PC-3 (cell line): ENCODE measurements around the gene SEC22A. TPM values are rescaled to one million over a fixed set of nuclear protein-coding genes. Genes with fewer than 3 reads are reported as not detected.

ENCODE experiments used
- ATAC-seq: fragments of 200-7000 bp; cut with Tn5 transposase; 2 replicates; pipeline ENCODE4 v1.9.1; 2020; ENCODE audit warnings: mild to moderate bottlenecking, moderate library complexity
- BruUV-seq: library from RNA; stranded (reverse); fragments of 400-500 nt; replicated peaks from 2 replicates; lab custom pipeline; 2021; lab: Mats Ljungman, UMichigan
- CTCF ChIA-PET: fragments of 300-600 bp; sonication (Branson Sonifier 250); formaldehyde crosslinking; loops from one replicate; lab custom pipeline; 2022; ENCODE audit warnings: antibody characterized with exemption; lab: Charles Lee
- POLR2A ChIA-PET: fragments of 300-600 bp; sonication (Branson Sonifier 250); formaldehyde crosslinking; loops from one replicate; lab custom pipeline; 2022; ENCODE audit warnings: antibody characterized with exemption; ENCODE audit not compliant: unreplicated experiment; lab: Charles Lee
- DNase-seq: peaks from one replicate; pipeline ENCODE4 v3.0.0-alpha.2; 2015
- H2AFZ ChIP-seq: fragments of 300-600 bp; sonication (generic); 2 replicates; pipeline ENCODE4 v1.6.0; 2016; ENCODE audit warnings: antibody characterized with exemption, low read length
- H3F3A ChIP-seq: fragments of 300-600 bp; sonication (generic); one replicate; pipeline ENCODE4 v1.6.0; 2017; ENCODE audit warnings: antibody characterized with exemption, low read length, control low read depth, mild to moderate bottlenecking; ENCODE audit not compliant: unreplicated experiment
- H3K27ac ChIP-seq: fragments of 300-600 bp; sonication (generic); 2 replicates; pipeline ENCODE4 v1.5.1; 2016; ENCODE audit warnings: mild to moderate bottlenecking, low read length
- H3K27me3 ChIP-seq: fragments of 300-600 bp; sonication (generic); 2 replicates; pipeline ENCODE4 v1.6.1; 2016; ENCODE audit warnings: low read length, mixed read lengths
- H3K36me3 ChIP-seq: fragments of 300-600 bp; sonication (generic); 2 replicates; pipeline ENCODE4 v1.6.1; 2016; ENCODE audit warnings: low read depth, mixed run types, low read length, mixed read lengths
- H3K4me1 ChIP-seq: fragments of 300-600 bp; sonication (generic); 2 replicates; pipeline ENCODE4 v1.5.1; 2016; ENCODE audit warnings: low read length; ENCODE audit not compliant: insufficient read depth
- H3K4me2 ChIP-seq: fragments of 300-600 bp; sonication (generic); 2 replicates; pipeline ENCODE4 v1.6.0; 2016; ENCODE audit warnings: low read length
- H3K4me3 ChIP-seq: fragments of 300-600 bp; sonication (generic); 2 replicates; pipeline ENCODE4 v1.5.1; 2016; ENCODE audit warnings: mild to moderate bottlenecking, low read length, mixed read lengths
- H3K79me2 ChIP-seq: fragments of 300-600 bp; sonication (generic); 2 replicates; pipeline ENCODE4 v1.6.1; 2017; ENCODE audit warnings: low read length, mixed read lengths
- H3K9ac ChIP-seq: fragments of 300-600 bp; sonication (generic); 2 replicates; pipeline ENCODE4 v1.6.0; 2016; ENCODE audit warnings: mild to moderate bottlenecking, low read length
- H3K9me2 ChIP-seq: fragments of 300-600 bp; sonication (generic); replicated peaks from 2 replicates; pipeline ENCODE4 v1.6.1; 2016; ENCODE audit warnings: mixed run types, low read length, mixed read lengths
- H3K9me3 ChIP-seq: fragments of 300-600 bp; sonication (generic); 2 replicates; pipeline ENCODE4 v1.6.1; 2016; ENCODE audit warnings: low read length, mixed read lengths
- H4K20me1 ChIP-seq: fragments of 300-600 bp; sonication (generic); 2 replicates; pipeline ENCODE4 v1.6.1; 2016; ENCODE audit warnings: low read length, mixed read lengths
- EZH2 ChIP-seq: fragments of 300-600 bp; sonication (generic); IDR thresholded peaks from one replicate; pipeline ENCODE4 v1.6.1; 2017; ENCODE audit warnings: antibody characterized with exemption, mild to moderate bottlenecking, low read length; ENCODE audit not compliant: unreplicated experiment
- EZH2phosphoT487 ChIP-seq: fragments of 300-600 bp; sonication (generic); IDR thresholded peaks from 2 replicates; pipeline ENCODE4 v1.6.1; 2018; ENCODE audit warnings: mild to moderate bottlenecking, antibody characterized with exemption, low read length, borderline replicate concordance
- intact Hi-C: fragments of 100-400 bp; cut with micrococcal nuclease; formaldehyde crosslinking; loops from 2 replicates; pipeline ENCODE4 v1.9.0; 2023
- total RNA-seq: library from RNA; depleted of rRNA; stranded (reverse); fragments of >200 nt; gene quantifications from 2 replicates; pipeline ENCODE4 v1.2.3, GENCODE V29; 2014
- TF ChIP-seq, protein P1 (sequence below): fragments of 300-600 bp; sonication (generic); conservative IDR thresholded peaks from 2 replicates; pipeline ENCODE4 v1.5.1; 2017; ENCODE audit warnings: antibody characterized with exemption, low read depth, mild to moderate bottlenecking, low read length

The SEC22A gene
- total RNA-seq, 1 experiment from 2014 or later: 37.9 TPM

DNA sequence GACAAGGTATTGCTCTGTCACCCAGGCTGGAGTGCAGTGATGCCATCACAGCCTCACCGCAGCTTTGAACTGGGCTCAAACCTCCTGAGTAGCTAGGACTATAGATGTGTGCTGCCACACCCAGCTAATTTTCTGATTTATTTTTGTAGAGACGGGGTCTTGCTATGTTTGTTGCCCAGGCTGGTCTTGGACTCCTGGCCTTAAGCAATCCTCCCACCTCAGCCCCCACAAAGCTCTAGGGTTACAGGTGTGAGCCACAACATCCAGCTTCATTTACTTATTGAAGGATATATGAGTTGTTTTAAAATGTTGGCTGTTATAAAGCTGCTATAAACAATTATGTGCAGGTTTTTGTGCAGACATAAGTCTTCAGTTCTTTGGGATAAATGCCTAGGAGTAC is 62.2 kb downstream of the SEC22A start:
- Histone ChIP-seq H3K4me3 (no peak overlapping the region), H3F3A (no peaks in the 10 kb centered on the region), H3K27me3 (no peaks in the 10 kb centered on the region), H2AFZ (no peak overlapping the region), H3K4me1 (no peaks in the 10 kb centered on the region), H3K79me2 (no peaks in the 10 kb centered on the region), H4K20me1 (no peaks in the 10 kb centered on the region), H3K9me3 (no peaks in the 10 kb centered on the region), H3K36me3 (0 out of 2 replicates have a peak, but pooled peaks cover 2% of the 10 kb centered on the region), H3K9ac (no peak overlapping the region), H3K9me2 (no peaks in the 10 kb centered on the region), H3K4me2 (no peak overlapping the region), H3K27ac (no peak overlapping the region)
- TF ChIP-seq, protein P1, sequence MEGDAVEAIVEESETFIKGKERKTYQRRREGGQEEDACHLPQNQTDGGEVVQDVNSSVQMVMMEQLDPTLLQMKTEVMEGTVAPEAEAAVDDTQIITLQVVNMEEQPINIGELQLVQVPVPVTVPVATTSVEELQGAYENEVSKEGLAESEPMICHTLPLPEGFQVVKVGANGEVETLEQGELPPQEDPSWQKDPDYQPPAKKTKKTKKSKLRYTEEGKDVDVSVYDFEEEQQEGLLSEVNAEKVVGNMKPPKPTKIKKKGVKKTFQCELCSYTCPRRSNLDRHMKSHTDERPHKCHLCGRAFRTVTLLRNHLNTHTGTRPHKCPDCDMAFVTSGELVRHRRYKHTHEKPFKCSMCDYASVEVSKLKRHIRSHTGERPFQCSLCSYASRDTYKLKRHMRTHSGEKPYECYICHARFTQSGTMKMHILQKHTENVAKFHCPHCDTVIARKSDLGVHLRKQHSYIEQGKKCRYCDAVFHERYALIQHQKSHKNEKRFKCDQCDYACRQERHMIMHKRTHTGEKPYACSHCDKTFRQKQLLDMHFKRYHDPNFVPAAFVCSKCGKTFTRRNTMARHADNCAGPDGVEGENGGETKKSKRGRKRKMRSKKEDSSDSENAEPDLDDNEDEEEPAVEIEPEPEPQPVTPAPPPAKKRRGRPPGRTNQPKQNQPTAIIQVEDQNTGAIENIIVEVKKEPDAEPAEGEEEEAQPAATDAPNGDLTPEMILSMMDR: no peak
- no peak for TF ChIP-seq EZH2
- no peak for TF ChIP-seq EZH2phosphoT487
- ATAC-seq: no peak
- intact Hi-C loops: no loop called here
- ChIA-PET POLR2A (no interaction called here), CTCF (no interaction called here)
- DNase-seq: no peak
- BruUV-seq: no TSS peak

- DNase-seq: no peak
- Histone ChIP-seq H3K4me2 (no peak overlapping the region), H3K4me1 (peaks cover 9% of the 10 kb centered on the region), H3K27ac (no peak overlapping the region), H3K9me3 (no peaks in the 10 kb centered on the region), H4K20me1 (no peaks in the 10 kb centered on the region), H3K4me3 (no peak overlapping the region), H3K36me3 (no peaks in the 10 kb centered on the region), H3K9me2 (no peaks in the 10 kb centered on the region), H3K9ac (no peak overlapping the region), H2AFZ (no peak overlapping the region), H3K79me2 (no peaks in the 10 kb centered on the region), H3F3A (peaks cover under 1% of the 10 kb centered on the region), H3K27me3 (no peaks in the 10 kb centered on the region)
- no peak for ATAC-seq
- no peak for TF ChIP-seq EZH2phosphoT487
- TF ChIP-seq, protein P1: 0 out of 2 replicates have a peak, but pooled peaks have one; percentile 20
- intact Hi-C loops: no loop called here
- ChIA-PET POLR2A (no interaction called here), CTCF (no interaction called here)
- BruUV-seq: no TSS peak
Measured at GRCh38 chr3:123267821-123268220, 66.1 kb downstream of the SEC22A start.

- Histone ChIP-seq H3K27me3 (no peaks in the 10 kb centered on the region), H3K9me2 (no peaks in the 10 kb centered on the region), H3K36me3 (no peaks in the 10 kb centered on the region), H2AFZ (no peak overlapping the region), H3K9me3 (no peaks in the 10 kb centered on the region), H3K4me2 (no peak overlapping the region), H3K4me3 (no peak overlapping the region), H3F3A (peaks cover 4% of the 10 kb centered on the region), H3K9ac (no peak overlapping the region), H3K4me1 (peaks cover 19% of the 10 kb centered on the region), H3K79me2 (no peaks in the 10 kb centered on the region), H3K27ac (peak overlapping the region; percentile 15; the same call in 1 of the 2 replicates), H4K20me1 (no peaks in the 10 kb centered on the region)
- CTCF ChIA-PET: no interaction called here
- POLR2A ChIA-PET: interaction anchor here (0.6 kb wide), 1 partner anchor 45 kb away, joined by 3 read pairs; no protein-coding TSS in a partner anchor
- DNase-seq (peak; percentile 46), ATAC-seq (peak; percentile 93)
- TF ChIP-seq, protein P1: no peak
- TF ChIP-seq EZH2phosphoT487 (no peak), EZH2 (no peak)
- BruUV-seq: no TSS peak
- intact Hi-C loops: no loop called here
Measured at GRCh38 chr3:123270818-123271217, 69.1 kb downstream of the SEC22A start.
